Testis (tissue), 2 donors: ENCODE results near the gene MLYCD.

Experiments
- CTCF ChIP-seq, 3 experiments: fragments of 450-650 bp in 2 of 3; fragments of 200-600 bp in 1 of 3; sonication (generic) in 1 of 3; IDR thresholded peaks; one replicate each; pipeline ENCODE4 v1.5.1; 2016 to 2019; ENCODE audit warnings: antibody characterized with exemption in 3 of 3, mild to moderate bottlenecking in 2 of 3, moderate library complexity in 1 of 3
- POLR2A ChIP-seq: fragments of 450-650 bp; IDR thresholded peaks from one replicate; pipeline ENCODE4 v1.6.1; 2017; ENCODE audit warnings: antibody characterized with exemption, mild to moderate bottlenecking, moderate library complexity

GRCh38 chr16:83946154-83946780 is 47.4 kb downstream of the MLYCD start:
- TF ChIP-seq CTCF (IDR thresholded peaks at IDR 0.05), result no peak
- no peak for TF ChIP-seq POLR2A
